ENCODE measurements around the gene CMTM3.
A peak's percentile ranks its signal among the peaks of the same experiment; 100 is the strongest.
"Not testable (repeated sequence)": the region's sequence is repeated elsewhere in the genome, so short reads cannot be mapped to it uniquely, and the experiment has no call there.

The CMTM3 gene

DNA sequence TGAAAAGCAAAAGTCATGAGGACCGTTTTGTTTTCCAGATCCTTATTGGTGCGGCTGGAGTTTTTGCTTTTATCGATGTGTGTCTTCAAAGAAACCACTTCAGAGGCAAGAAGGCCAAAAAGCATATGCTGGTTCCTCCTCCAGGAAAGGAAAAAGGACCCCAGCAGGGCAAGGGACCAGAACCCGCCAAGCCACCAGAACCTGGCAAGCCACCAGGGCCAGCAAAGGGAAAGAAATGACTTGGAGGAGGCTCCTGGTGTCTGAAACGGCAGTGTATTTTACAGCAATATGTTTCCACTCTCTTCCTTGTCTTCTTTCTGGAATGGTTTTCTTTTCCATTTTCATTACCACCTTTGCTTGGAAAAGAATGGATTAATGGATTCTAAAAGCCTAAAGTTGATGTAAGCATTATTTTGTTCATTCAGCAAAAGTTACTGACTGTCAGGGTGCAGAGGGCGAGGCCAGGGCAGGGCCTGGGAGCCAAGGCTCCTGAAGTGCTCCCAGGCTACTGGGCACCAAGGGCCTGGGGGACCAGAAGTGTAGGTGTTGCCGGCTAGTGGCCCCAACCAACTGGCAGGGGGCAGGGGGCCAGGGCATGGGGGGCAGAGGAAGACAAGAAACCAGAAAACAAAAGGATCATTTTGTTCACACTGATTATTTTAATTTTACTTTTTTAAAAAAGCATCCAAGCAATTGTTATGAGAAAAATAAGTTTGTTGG lies 16.5 kb upstream of the CMTM3 start:
- no peak for DNase-seq (ENCODE audit: insufficient read length)

DNA sequence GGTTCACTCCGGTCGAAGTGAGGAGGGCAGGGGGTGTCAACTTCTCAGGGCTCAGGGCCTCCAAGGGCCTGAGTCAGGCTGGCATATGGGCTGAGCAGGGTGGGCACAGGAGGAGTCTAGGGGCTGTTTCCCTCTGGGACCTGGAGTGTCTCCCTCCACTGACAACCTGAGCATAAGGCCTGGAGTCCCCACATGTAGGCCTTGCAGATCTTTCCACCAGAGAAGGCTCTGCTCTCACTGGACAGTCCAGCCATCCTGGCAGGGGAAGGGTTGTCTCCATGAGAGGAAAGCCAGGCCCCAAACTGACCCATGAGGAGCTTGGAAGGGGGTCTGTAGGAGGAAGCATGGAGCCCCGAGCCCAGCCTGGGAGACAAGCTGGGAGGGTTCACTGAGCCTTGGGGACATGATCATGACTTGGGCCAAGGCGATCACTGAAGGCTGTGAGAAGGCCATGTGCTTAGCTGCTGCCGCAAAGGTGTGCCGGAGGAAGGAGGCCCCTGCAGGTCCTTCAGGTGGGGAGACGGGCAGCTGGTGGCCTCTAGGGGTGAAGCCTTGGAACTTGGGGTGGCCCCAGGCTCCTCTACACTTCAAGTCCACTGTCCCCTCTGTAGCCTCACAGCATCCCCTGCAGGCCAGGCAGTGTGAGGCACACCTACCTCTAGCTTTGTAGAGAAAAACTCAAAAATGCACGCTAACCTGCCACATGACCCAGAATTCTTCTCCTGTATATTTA lies 15.4 kb upstream of the CMTM3 start:
- TF ChIP-seq POLR2AphosphoS5 (IDR thresholded peaks at IDR 0.05; ENCODE audit: low read depth, low read length) = no peak
- no peak for TF ChIP-seq TAF1 (IDR thresholded peaks at IDR 0.05; ENCODE audit: borderline replicate concordance, low read depth, low read length)
- TF ChIP-seq POLR2A (IDR thresholded peaks at IDR 0.05; ENCODE audit: low read depth, low read length) = no peak
- FAIRE-seq (no peak), DNase-seq (ENCODE audit: insufficient read length) (peak; percentile 63)

More for the DNA sequence above, 16.5 kb upstream of the CMTM3 start:
- TF ChIP-seq POLR2A (IDR thresholded peaks at IDR 0.05; ENCODE audit: low read depth, low read length) (no peak), TAF1 (IDR thresholded peaks at IDR 0.05; ENCODE audit: borderline replicate concordance, low read depth, low read length) (no peak), POLR2AphosphoS5 (IDR thresholded peaks at IDR 0.05; ENCODE audit: low read depth, low read length) (no peak)
- FAIRE-seq = no peak

DNA sequence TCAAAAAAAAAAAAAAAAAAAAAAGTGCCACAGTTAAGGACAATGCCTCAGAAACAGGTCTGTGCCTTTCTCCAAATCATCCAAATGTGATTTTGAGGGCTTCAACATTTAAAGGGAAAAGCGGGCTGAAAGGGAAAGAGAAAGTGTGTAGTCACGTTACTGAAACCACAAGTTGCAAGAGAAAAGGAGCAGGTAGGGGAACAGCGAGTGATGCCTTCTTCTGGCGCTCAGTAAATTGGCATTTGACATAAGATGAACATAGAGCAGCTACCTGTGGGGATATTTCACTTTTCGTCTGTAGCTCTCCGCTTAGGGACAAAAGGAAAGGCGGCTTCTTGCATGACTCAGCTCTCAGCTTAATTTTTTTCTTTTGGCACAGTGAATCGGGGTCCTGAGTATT lies 14.2 kb upstream of the CMTM3 start:
- TF ChIP-seq TAF1 (IDR thresholded peaks at IDR 0.05; ENCODE audit: borderline replicate concordance, low read depth, low read length) (no peak), POLR2AphosphoS5 (IDR thresholded peaks at IDR 0.05; ENCODE audit: low read depth, low read length) (no peak), POLR2A (IDR thresholded peaks at IDR 0.05; ENCODE audit: low read depth, low read length) (no peak)
- FAIRE-seq (peak; percentile 85), DNase-seq (ENCODE audit: insufficient read length) (no peak)

- FAIRE-seq = no peak
Measured at GRCh38 chr16:66591018-66591417, 13.5 kb upstream of the CMTM3 start.

DNA sequence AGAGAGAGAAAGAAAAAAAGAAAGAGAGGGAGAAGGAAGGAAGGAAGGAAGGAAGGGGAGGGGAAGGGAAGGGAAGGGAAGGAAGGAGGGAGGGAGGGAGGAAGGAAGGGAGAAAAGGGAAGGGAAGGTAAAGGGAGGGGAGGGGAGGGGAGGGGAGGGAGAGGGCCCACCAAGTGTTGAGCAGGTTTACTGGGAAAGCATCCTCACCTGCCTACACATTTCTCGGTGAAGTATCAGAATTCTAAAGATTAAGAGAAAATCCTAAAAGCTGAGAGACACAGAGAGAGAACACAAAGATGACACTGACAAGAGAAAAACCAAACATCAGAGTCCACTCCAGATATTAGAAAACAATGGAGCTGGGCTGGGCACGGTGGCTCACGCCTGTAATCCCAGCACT lies 12.3 kb upstream of the CMTM3 start:
- no peak for FAIRE-seq
- no peak for DNase-seq (ENCODE audit: insufficient read length)
- TF ChIP-seq TAF1 (IDR thresholded peaks at IDR 0.05; ENCODE audit: borderline replicate concordance, low read depth, low read length) = no peak
- TF ChIP-seq POLR2A (IDR thresholded peaks at IDR 0.05; ENCODE audit: low read depth, low read length) = no peak
- no peak for TF ChIP-seq POLR2AphosphoS5 (IDR thresholded peaks at IDR 0.05; ENCODE audit: low read depth, low read length)

More at GRCh38 chr16:66591018-66591417, 13.5 kb upstream of the CMTM3 start:
- no peak for DNase-seq (ENCODE audit: insufficient read length)
- TF ChIP-seq TAF1 (IDR thresholded peaks at IDR 0.05; ENCODE audit: borderline replicate concordance, low read depth, low read length) = no peak
- TF ChIP-seq POLR2A (IDR thresholded peaks at IDR 0.05; ENCODE audit: low read depth, low read length) = no peak
- TF ChIP-seq POLR2AphosphoS5 (IDR thresholded peaks at IDR 0.05; ENCODE audit: low read depth, low read length) = no peak

DNA sequence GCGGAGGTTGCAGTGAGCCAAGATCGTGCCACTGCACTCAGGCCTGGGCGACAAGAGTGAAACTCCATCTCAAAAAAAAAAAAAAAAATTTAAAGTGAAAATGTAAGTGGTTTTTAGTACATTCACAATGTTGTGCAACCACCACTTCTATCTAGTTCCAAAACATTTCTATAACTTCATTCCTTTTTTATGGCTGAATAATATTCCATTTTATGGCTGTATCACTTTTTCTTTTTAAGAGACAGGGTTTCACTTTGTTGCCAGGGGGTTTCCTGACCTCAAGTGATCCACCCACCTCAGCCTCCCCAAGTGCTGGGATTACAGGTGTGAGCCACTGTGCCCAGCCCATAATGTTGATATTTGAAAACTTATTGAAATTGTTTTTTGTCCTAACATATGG lies 11.7 kb upstream of the CMTM3 start:
- DNase-seq (ENCODE audit: insufficient read length) (no peak), FAIRE-seq (no peak)
- no peak for TF ChIP-seq POLR2A (IDR thresholded peaks at IDR 0.05; ENCODE audit: low read depth, low read length)
- no peak for TF ChIP-seq POLR2AphosphoS5 (IDR thresholded peaks at IDR 0.05; ENCODE audit: low read depth, low read length)
- no peak for TF ChIP-seq TAF1 (IDR thresholded peaks at IDR 0.05; ENCODE audit: borderline replicate concordance, low read depth, low read length)

DNA sequence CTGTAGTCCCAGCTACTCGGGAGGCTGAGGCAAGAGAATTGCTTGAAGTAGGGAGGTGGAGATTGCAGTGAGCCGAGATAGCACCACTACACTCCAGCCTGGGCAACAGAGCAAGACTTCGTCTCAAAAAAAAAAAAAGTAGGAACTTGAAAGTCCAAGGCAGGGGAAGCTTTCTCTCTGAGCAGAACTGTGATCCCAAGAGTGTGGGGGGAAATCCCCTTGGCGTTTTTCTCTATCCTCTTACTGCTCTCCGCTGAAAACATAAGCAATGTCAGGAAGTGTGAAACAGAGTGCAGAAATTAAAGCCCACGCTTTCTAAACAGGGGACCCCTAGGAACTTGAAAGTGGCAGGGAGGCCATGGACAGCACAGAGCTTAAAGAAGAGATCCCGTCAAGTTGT lies 9.8 kb upstream of the CMTM3 start:
- FAIRE-seq = no peak
- DNase-seq (ENCODE audit: insufficient read length) = no peak
- TF ChIP-seq POLR2A (IDR thresholded peaks at IDR 0.05; ENCODE audit: low read depth, low read length) = no peak
- TF ChIP-seq TAF1 (IDR thresholded peaks at IDR 0.05; ENCODE audit: borderline replicate concordance, low read depth, low read length) = no peak
- no peak for TF ChIP-seq POLR2AphosphoS5 (IDR thresholded peaks at IDR 0.05; ENCODE audit: low read depth, low read length)

DNA sequence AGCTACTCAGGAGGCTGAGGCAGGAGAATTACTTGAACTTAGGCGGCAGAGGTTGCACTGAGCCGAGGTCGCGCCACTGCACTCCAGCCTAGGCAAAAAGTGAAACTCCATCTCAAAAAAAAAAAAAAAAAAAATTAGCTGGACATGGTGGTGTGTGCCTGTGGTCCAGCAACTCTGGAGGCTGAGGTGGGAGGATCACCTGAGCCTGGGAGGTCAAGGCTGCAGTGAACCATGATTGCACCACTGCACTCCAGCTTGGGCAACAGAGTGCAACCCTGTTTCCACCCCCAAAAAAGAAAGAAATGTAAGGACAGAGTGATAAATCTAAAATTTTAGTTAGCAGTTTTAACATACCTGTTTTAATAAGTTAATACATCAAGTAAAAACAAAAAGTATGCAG lies 7.9 kb upstream of the CMTM3 start:
- FAIRE-seq; DNase-seq (ENCODE audit: insufficient read length): not testable (repeated sequence)

DNA sequence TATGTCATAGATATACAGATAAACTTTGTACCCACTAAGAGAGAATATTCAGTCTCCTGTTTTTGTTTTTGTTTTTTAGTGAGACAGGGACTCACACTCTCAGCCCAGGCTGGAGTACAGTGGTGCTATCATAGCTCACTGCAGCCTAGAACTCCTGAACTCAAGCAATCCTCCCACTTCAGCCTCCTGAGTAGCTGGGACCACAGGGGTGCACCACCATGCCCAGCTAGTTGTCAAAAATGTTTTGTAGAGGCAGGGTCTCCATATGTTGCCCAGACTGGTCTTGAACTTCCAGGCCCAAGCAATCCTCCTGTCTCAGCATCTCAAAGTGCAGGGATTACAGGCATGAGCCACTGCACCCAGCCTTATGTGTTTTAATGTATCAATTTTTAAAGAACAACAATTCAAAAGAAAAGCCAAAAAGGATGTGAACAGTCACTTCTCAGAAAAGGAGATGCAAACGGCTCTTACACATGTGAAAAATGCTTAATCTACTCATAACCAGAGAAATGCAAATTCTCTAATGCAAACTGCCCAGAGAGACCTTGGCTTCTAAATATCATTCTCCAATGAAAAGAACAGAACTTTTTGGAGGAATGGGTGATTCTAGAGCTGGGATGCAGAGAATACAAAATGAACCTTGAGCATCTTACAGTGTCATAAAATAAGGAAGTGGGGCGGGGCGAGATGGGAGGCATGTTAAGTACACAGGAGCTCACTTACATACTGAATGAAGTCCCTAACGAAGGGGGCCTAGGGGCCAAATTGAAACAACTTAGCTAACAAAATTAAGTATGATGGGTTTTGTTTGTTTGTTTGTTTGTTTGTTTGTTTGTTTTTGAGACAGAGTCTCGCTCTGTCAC lies 7.3 kb upstream of the CMTM3 start:
- FAIRE-seq (no peak), DNase-seq (ENCODE audit: insufficient read length) (no peak)
- TF ChIP-seq POLR2A (IDR thresholded peaks at IDR 0.05; ENCODE audit: low read depth, low read length) (no peak), TAF1 (IDR thresholded peaks at IDR 0.05; ENCODE audit: borderline replicate concordance, low read depth, low read length) (no peak), POLR2AphosphoS5 (IDR thresholded peaks at IDR 0.05; ENCODE audit: low read depth, low read length) (no peak)

- FAIRE-seq = no peak
- no peak for DNase-seq (ENCODE audit: insufficient read length)
Measured at GRCh38 chr16:66598111-66598510, 6.4 kb upstream of the CMTM3 start.

DNA sequence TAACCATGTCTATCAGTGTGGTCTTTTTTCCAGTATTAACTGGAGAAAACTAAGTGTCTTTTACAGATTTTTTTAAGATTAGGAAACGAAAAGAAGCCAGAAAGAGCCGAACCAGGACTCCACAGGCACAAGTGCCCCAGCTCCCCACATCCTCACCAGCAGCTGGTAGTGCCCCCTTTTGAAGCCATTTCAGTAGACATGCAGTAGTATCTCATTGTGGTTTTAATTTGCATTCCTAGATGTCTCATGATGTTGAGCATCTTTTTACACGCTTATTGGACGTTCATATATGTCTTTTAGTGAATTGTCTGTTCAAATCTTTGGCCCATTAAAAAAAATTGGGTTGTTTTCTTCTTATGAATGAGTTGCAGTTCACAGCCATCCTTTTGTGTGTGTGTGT lies 4.8 kb upstream of the CMTM3 start:
- TF ChIP-seq POLR2AphosphoS5 (IDR thresholded peaks at IDR 0.05; ENCODE audit: low read depth, low read length) (no peak), POLR2A (IDR thresholded peaks at IDR 0.05; ENCODE audit: low read depth, low read length) (no peak), TAF1 (IDR thresholded peaks at IDR 0.05; ENCODE audit: borderline replicate concordance, low read depth, low read length) (no peak)
- FAIRE-seq = no peak
- DNase-seq (ENCODE audit: insufficient read length) = no peak

More at GRCh38 chr16:66598111-66598510, 6.4 kb upstream of the CMTM3 start:
- TF ChIP-seq POLR2AphosphoS5 (IDR thresholded peaks at IDR 0.05; ENCODE audit: low read depth, low read length) = no peak
- TF ChIP-seq TAF1 (IDR thresholded peaks at IDR 0.05; ENCODE audit: borderline replicate concordance, low read depth, low read length) = no peak
- TF ChIP-seq POLR2A (IDR thresholded peaks at IDR 0.05; ENCODE audit: low read depth, low read length) = no peak
